CD4-positive, alpha-beta memory T cell (primary cell): Measurements from ENCODE around the gene MC2R. TPM values are rescaled to one million over a fixed set of nuclear protein-coding genes. Genes with fewer than 3 reads are reported as not detected.

Experiments
- CTCF ChIA-PET: fragments of 350-600 bp; sonication (Branson Sonifier 250); formaldehyde crosslinking; loops from one replicate; lab custom pipeline; 2021; ENCODE audit warnings: inconsistent platforms; ENCODE audit not compliant: partially characterized antibody; lab: Charles Lee
- POLR2A ChIA-PET: fragments of 350-600 bp; sonication (Branson Sonifier 250); formaldehyde crosslinking; loops from one replicate; lab custom pipeline; 2021; ENCODE audit not compliant: partially characterized antibody; lab: Charles Lee
- DNase-seq, 5 donors: peaks; one replicate each; pipeline versions ENCODE4 v3.0.0 to v3.0.0-alpha.2; 2020 to 2022; ENCODE audit warnings: mixed read lengths in 1 of 5
- H3K27ac ChIP-seq: one replicate; pipeline ENCODE4 v1.7.0; 2013; ENCODE audit warnings: low read depth, low read length
- H3K27me3 ChIP-seq: 2 replicates; pipeline ENCODE4 v1.7.0; 2013; ENCODE audit warnings: mild to moderate bottlenecking, low read length, moderate library complexity; ENCODE audit not compliant: insufficient read depth
- H3K36me3 ChIP-seq: 2 replicates; pipeline ENCODE4 v1.7.0; 2013; ENCODE audit warnings: mild to moderate bottlenecking, low read length, moderate library complexity; ENCODE audit not compliant: insufficient read depth
- H3K4me1 ChIP-seq: 2 replicates; pipeline ENCODE4 v1.7.0; 2013; ENCODE audit warnings: mild to moderate bottlenecking, low read length, moderate library complexity; ENCODE audit not compliant: insufficient read depth
- H3K4me3 ChIP-seq, 2 donors: one replicate each; pipeline ENCODE4 v1.7.0; 2013; ENCODE audit warnings: low read length in 2 of 2, mild to moderate bottlenecking in 1 of 2
- H3K9me3 ChIP-seq, 2 donors: one replicate each; pipeline ENCODE4 v1.7.0; 2013; ENCODE audit warnings: low read length in 2 of 2, control low read depth in 1 of 2; ENCODE audit not compliant: control insufficient read depth in 1 of 2
- H3K27ac Mint-ChIP-seq, 7 donors: one replicate each; pipeline ENCODE4 v1.8.0; 2020 to 2021; ENCODE audit warnings: mixed read lengths in 7 of 7, mild to moderate bottlenecking in 6 of 7, inconsistent platforms in 3 of 7, moderate library complexity in 3 of 7
- H3K27me3 Mint-ChIP-seq, 2 donors: one replicate each; pipeline ENCODE4 v1.8.0; 2020 to 2021; ENCODE audit warnings: mixed read lengths in 2 of 2
- H3K36me3 Mint-ChIP-seq, 2 donors: one replicate each; pipeline ENCODE4 v1.8.0; 2020 to 2021; ENCODE audit warnings: mixed read lengths in 2 of 2, inconsistent platforms in 1 of 2, mild to moderate bottlenecking in 1 of 2
- H3K4me1 Mint-ChIP-seq, 4 donors: one replicate each; pipeline ENCODE4 v1.8.0; 2020 to 2021; ENCODE audit warnings: mixed read lengths in 4 of 4, mild to moderate bottlenecking in 1 of 4
- H3K4me3 Mint-ChIP-seq, 8 donors: one replicate each; pipeline ENCODE4 v1.8.0; 2020 to 2021; ENCODE audit warnings: mixed read lengths in 8 of 8, mild to moderate bottlenecking in 7 of 8, moderate library complexity in 6 of 8, inconsistent platforms in 3 of 8
- H3K9me3 Mint-ChIP-seq, 8 donors: one replicate each; pipeline ENCODE4 v1.8.0; 2020 to 2021; ENCODE audit warnings: mixed read lengths in 8 of 8, mild to moderate bottlenecking in 5 of 8, inconsistent platforms in 3 of 8, moderate library complexity in 1 of 8
- intact Hi-C: fragments of 100-400 bp; cut with micrococcal nuclease; formaldehyde crosslinking; loops from one replicate; pipeline ENCODE4 v1.15.1; 2023
- polyA plus RNA-seq, 2 donors: library from polyadenylated mRNA; unstranded; fragments of 300-500 nt; fragmentation: Illumina TruSeq; gene quantifications; one replicate each; pipeline ENCODE4 v1.2.3, GENCODE V29; 2021
- total RNA-seq, 2 experiments: library from RNA; stranded (reverse); gene quantifications; one replicate each; pipeline ENCODE4 v1.2.3, GENCODE V29; 2021

MC2R gene
- total and polyA plus RNA-seq, 4 experiments from 2014 or later, result not detected

DNA sequence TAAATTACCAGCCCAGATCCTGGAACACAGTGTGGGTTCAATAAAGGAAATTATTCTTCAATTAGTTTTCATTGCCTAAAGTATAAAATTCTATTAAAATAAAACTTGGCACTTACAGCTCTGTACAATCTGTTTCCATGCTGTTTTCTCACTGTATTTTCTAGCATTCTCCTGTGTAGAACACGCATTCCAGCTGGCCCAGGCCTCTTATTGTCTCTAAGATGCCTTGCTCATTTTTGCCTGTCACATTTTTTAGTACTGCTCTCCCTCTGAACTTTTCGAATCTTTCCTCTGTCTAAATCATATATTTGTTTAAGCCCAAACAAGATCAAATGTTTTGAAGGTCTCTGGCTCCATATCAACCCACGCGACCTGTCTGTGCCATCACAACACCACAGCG lies 20.8 kb downstream of the MC2R start:
- H3K9me3 ChIP-seq, result no peaks in the 10 kb centered on the region
- H3K27ac Mint-ChIP-seq, result no peak overlapping the region
- no peaks in the 10 kb centered on the region for H3K4me1 ChIP-seq
- H3K27me3 Mint-ChIP-seq, result peaks cover 17 to 21% of the 10 kb centered on the region in 2 donors
- H3K9me3 Mint-ChIP-seq, result peaks cover 0 to 6% (median 0%) of the 10 kb centered on the region in 8 donors
- no peak overlapping the region for H3K4me3 Mint-ChIP-seq
- CTCF ChIA-PET, result no interaction called here
- no peaks in the 10 kb centered on the region for H3K27me3 ChIP-seq
- POLR2A ChIA-PET, result no interaction called here
- H3K36me3 ChIP-seq, result no peaks in the 10 kb centered on the region
- no peaks in the 10 kb centered on the region for H3K4me1 Mint-ChIP-seq
- DNase-seq, result no peak
- H3K4me3 ChIP-seq, result no peak overlapping the region
- no peak overlapping the region for H3K27ac ChIP-seq
- no peaks in the 10 kb centered on the region for H3K36me3 Mint-ChIP-seq
- intact Hi-C loops, result no loop called here

- Mint-ChIP-seq H3K4me1 (no peaks in the 10 kb centered on the region), H3K36me3 (no peaks in the 10 kb centered on the region), H3K9me3 (no peaks in the 10 kb centered on the region), H3K27ac (no peak overlapping the region), H3K27me3 (peaks cover 17 to 19% of the 10 kb centered on the region in 2 donors), H3K4me3 (no peak overlapping the region)
- ChIA-PET CTCF (no interaction called here), POLR2A (no interaction called here)
- Histone ChIP-seq H3K4me3 (no peak overlapping the region), H3K36me3 (no peaks in the 10 kb centered on the region), H3K27me3 (no peaks in the 10 kb centered on the region), H3K9me3 (no peaks in the 10 kb centered on the region), H3K27ac (no peak overlapping the region), H3K4me1 (no peaks in the 10 kb centered on the region)
- DNase-seq, result no peak
- intact Hi-C loops, result no loop called here
These were observed 21.9 kb downstream of the MC2R start for GRCh38 chr18:13893418-13893760.

DNA sequence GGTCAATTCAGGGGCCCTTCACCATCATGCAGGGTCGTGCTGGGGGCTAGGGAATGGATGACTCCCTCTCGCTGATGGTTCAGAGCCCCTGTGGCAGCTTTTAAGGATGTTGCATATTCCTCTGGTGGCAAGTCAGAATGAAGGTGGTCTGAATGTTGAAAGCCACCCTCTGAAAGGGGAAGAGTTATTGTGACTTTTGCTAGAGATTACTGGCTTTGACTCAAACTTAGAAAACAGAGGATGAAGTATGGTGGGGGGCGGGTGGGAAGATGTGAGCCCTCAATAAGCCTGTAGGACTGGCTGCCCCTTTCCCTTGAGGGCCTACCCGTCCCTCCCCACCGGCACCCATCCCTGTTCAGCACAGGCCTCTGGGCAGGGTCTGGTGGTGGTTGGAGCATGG lies 23.2 kb downstream of the MC2R start:
- Mint-ChIP-seq H3K36me3 (no peaks in the 10 kb centered on the region), H3K4me3 (no peak overlapping the region), H3K27ac (no peak overlapping the region), H3K4me1 (no peaks in the 10 kb centered on the region), H3K9me3 (no peaks in the 10 kb centered on the region), H3K27me3 (peaks cover 17% of the 10 kb centered on the region in 2 donors)
- CTCF ChIA-PET, result no interaction called here
- Histone ChIP-seq H3K27me3 (no peaks in the 10 kb centered on the region), H3K4me3 (no peak overlapping the region), H3K9me3 (no peaks in the 10 kb centered on the region), H3K27ac (no peak overlapping the region), H3K36me3 (no peaks in the 10 kb centered on the region), H3K4me1 (no peaks in the 10 kb centered on the region)
- intact Hi-C loops, result no loop called here
- POLR2A ChIA-PET, result no interaction called here
- DNase-seq, result no peak

GRCh38 chr18:13890761-13891361 lies 24.5 kb downstream of the MC2R start:
- ChIA-PET POLR2A (no interaction called here), CTCF (no interaction called here)
- no peaks in the 10 kb centered on the region for H3K36me3 Mint-ChIP-seq
- H3K27me3 Mint-ChIP-seq, result peaks cover 13 to 15% of the 10 kb centered on the region in 2 donors
- no peaks in the 10 kb centered on the region for H3K4me1 ChIP-seq
- no peak overlapping the region for H3K4me3 ChIP-seq
- no peaks in the 10 kb centered on the region for H3K36me3 ChIP-seq
- intact Hi-C loops, result no loop called here
- no peak overlapping the region for H3K27ac Mint-ChIP-seq
- H3K27me3 ChIP-seq, result no peaks in the 10 kb centered on the region
- H3K4me3 Mint-ChIP-seq, result no peak overlapping the region
- H3K9me3 ChIP-seq, result no peaks in the 10 kb centered on the region
- H3K4me1 Mint-ChIP-seq, result no peaks in the 10 kb centered on the region
- DNase-seq, result no peak
- H3K27ac ChIP-seq, result no peak overlapping the region
- H3K9me3 Mint-ChIP-seq, result no peaks in the 10 kb centered on the region

DNA sequence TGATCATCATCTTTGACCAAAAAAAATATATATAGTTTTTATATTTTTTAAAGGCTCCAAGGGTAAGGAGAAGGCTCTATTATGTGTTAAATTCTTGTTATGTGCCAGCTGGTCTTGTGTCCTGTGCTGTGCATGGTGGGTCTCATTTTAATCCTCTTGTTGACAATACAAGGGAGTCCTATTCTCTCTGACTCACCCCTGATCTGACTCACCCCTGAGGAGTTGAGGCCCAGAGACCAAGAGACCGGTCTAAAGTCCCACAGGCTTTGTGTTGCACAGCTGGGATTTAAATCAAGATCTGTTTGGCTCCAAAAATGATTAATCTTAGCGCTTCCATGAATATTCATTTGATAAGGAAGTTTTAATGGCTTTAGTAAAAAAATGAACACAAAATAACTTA lies 25.7 kb downstream of the MC2R start:
- Histone ChIP-seq H3K27me3 (no peaks in the 10 kb centered on the region), H3K9me3 (no peaks in the 10 kb centered on the region), H3K4me1 (no peaks in the 10 kb centered on the region), H3K4me3 (no peak overlapping the region), H3K27ac (no peak overlapping the region), H3K36me3 (no peaks in the 10 kb centered on the region)
- ChIA-PET POLR2A (no interaction called here), CTCF (no interaction called here)
- Mint-ChIP-seq H3K4me1 (no peaks in the 10 kb centered on the region), H3K36me3 (no peaks in the 10 kb centered on the region), H3K27ac (no peak overlapping the region), H3K27me3 (peaks cover 13 to 15% of the 10 kb centered on the region in 2 donors), H3K9me3 (no peaks in the 10 kb centered on the region), H3K4me3 (no peak overlapping the region)
- intact Hi-C loops, result no loop called here
- DNase-seq, result no peak

- no peak overlapping the region for H3K4me3 Mint-ChIP-seq
- no peak overlapping the region for H3K27ac ChIP-seq
- ChIA-PET CTCF (no interaction called here), POLR2A (no interaction called here)
- no peaks in the 10 kb centered on the region for H3K36me3 ChIP-seq
- H3K27me3 ChIP-seq, result no peaks in the 10 kb centered on the region
- no peaks in the 10 kb centered on the region for H3K9me3 ChIP-seq
- no peak overlapping the region for H3K27ac Mint-ChIP-seq
- no peaks in the 10 kb centered on the region for H3K4me1 Mint-ChIP-seq
- intact Hi-C loops, result no loop called here
- H3K4me3 ChIP-seq, result no peak overlapping the region
- H3K4me1 ChIP-seq, result no peaks in the 10 kb centered on the region
- no peak for DNase-seq
- H3K36me3 Mint-ChIP-seq, result no peaks in the 10 kb centered on the region
- H3K9me3 Mint-ChIP-seq, result no peaks in the 10 kb centered on the region
- peaks cover 11 to 12% of the 10 kb centered on the region in 2 donors for H3K27me3 Mint-ChIP-seq
These were observed 27.1 kb downstream of the MC2R start for GRCh38 chr18:13888191-13888716.

DNA sequence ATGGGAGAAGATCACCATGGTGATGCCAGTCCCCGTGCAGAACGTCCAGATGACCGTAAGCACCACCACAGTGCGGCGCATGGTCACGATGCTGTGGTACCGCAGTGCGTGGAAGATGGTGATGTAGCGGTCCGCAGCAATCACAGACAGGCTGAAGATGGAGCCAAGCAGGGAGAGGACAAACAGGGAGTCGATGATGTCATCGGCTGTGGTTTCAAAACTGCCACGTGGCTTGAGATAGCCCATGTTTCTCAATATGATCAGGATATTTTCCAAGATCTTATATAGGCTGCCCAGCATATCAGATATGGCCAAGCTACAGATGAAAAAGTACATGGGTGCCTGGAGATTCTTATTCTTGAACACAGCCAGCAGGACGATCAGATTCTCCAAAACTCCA lies 30.3 kb downstream of the MC2R start:
- no peak overlapping the region for H3K27ac ChIP-seq
- H3K9me3 ChIP-seq, result no peaks in the 10 kb centered on the region
- H3K36me3 ChIP-seq, result no peaks in the 10 kb centered on the region
- Mint-ChIP-seq H3K27me3 (peaks cover 3 to 7% of the 10 kb centered on the region in 2 donors), H3K4me1 (no peaks in the 10 kb centered on the region), H3K36me3 (no peaks in the 10 kb centered on the region), H3K4me3 (no peak overlapping the region), H3K9me3 (no peaks in the 10 kb centered on the region), H3K27ac (peak overlapping the region in 1 of 7 donors; percentile 9)
- DNase-seq, result no peak
- H3K4me1 ChIP-seq, result no peaks in the 10 kb centered on the region
- intact Hi-C loops, result no loop called here
- CTCF ChIA-PET, result no interaction called here
- no peak overlapping the region for H3K4me3 ChIP-seq
- POLR2A ChIA-PET, result no interaction called here
- H3K27me3 ChIP-seq, result no peaks in the 10 kb centered on the region

DNA sequence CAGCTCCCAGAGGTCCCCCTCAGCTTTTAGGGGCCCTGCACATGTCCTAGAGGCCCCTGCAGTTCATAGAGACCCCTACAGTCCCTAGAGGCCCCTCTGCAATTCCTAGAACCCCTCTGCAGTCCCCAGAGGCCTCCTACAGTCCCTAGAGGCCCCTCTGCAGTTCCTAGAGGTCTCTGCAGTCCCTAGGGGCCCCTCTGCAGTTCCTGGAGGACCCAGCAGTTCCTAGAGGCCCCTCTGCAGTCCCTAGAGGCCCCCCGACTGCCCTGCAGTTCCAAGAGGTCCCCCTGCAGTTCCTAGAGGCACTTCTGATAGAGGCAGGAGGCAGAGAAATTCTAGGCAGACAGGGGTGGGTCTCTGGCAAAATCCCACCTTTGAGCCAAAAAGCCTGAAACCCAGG lies 35.4 kb downstream of the MC2R start:
- Mint-ChIP-seq H3K4me3 (no peak overlapping the region), H3K27me3 (peaks cover 5 to 7% of the 10 kb centered on the region in 2 donors), H3K36me3 (no peaks in the 10 kb centered on the region)

More for the DNA sequence above, 35.4 kb downstream of the MC2R start:
- Histone ChIP-seq H3K36me3 (no peaks in the 10 kb centered on the region), H3K27me3 (no peaks in the 10 kb centered on the region), H3K4me1 (no peaks in the 10 kb centered on the region), H3K4me3 (no peak overlapping the region), H3K9me3 (no peaks in the 10 kb centered on the region), H3K27ac (no peak overlapping the region)
- DNase-seq, result no peak
- intact Hi-C loops, result no loop called here
- CTCF ChIA-PET, result no interaction called here
- Mint-ChIP-seq H3K9me3 (no peaks in the 10 kb centered on the region), H3K4me1 (no peaks in the 10 kb centered on the region), H3K27ac (no peak overlapping the region)
- POLR2A ChIA-PET, result no interaction called here
